OCI-LY3 (cell line): ENCODE measurements around the gene BCKDHB.

Experiments
- H2AFZ ChIP-seq: fragments of 200-600, 300-600 bp; shearing (Covaris generic); 2 replicates; pipeline ENCODE4 v1.6.0; 2014; ENCODE audit warnings: antibody characterized with exemption, low read depth, low read length
- H3K27ac ChIP-seq: fragments of 200-600, 300-600 bp; sonication (generic); 2 replicates; pipeline ENCODE4 v1.5.1; 2014; ENCODE audit warnings: mild to moderate bottlenecking, low read length, moderate library complexity, mixed read lengths
- H3K27me3 ChIP-seq: fragments of 200-600, 300-600 bp; sonication (generic); 2 replicates; pipeline ENCODE4 v1.6.1; 2014; ENCODE audit warnings: low read depth, low read length, mixed read lengths
- H3K36me3 ChIP-seq: fragments of 200-600, 300-600 bp; sonication (generic); replicated peaks from 2 replicates; pipeline ENCODE3; 2014; ENCODE audit warnings: low read depth, low read length, mixed read lengths
- H3K4me1 ChIP-seq: fragments of 300-600, 200-600 bp; sonication (generic); 2 replicates; pipeline ENCODE4 v1.6.1; 2014; ENCODE audit warnings: low read length, mixed read lengths
- H3K4me2 ChIP-seq: fragments of 200-600, 300-600 bp; sonication (generic); 2 replicates; pipeline ENCODE4 v1.6.1; 2014; ENCODE audit warnings: low read length, mixed read lengths
- H3K4me3 ChIP-seq: fragments of 300-600, 200-600 bp; sonication (generic); 2 replicates; pipeline ENCODE4 v1.5.1; 2014; ENCODE audit warnings: antibody characterized with exemption, mild to moderate bottlenecking, low read length, moderate library complexity
- H3K79me2 ChIP-seq: fragments of 300-600, 200-600 bp; shearing (Covaris generic); 2 replicates; pipeline ENCODE4 v1.6.1; 2014; ENCODE audit warnings: mild to moderate bottlenecking, low read length, mixed read lengths
- H3K9ac ChIP-seq: fragments of 300-600, 200-600 bp; shearing (Covaris generic); 2 replicates; pipeline ENCODE4 v1.6.0; 2014; ENCODE audit warnings: mild to moderate bottlenecking, low read length, moderate library complexity
- H3K9me3 ChIP-seq: fragments of 200-600, 300-600 bp; shearing (Covaris generic); 2 replicates; pipeline ENCODE4 v1.6.1; 2014; ENCODE audit warnings: low read length, mixed read lengths; ENCODE audit not compliant: insufficient read depth
- H4K20me1 ChIP-seq: fragments of 200-600, 300-600 bp; sonication (generic); 2 replicates; pipeline ENCODE4 v1.6.1; 2016; ENCODE audit warnings: low read length, mixed read lengths; ENCODE audit not compliant: insufficient read depth
- EZH2phosphoT487 ChIP-seq: fragments of 200-600 bp; shearing (Covaris generic); IDR thresholded peaks from 2 replicates; pipeline ENCODE4 v1.6.1; 2018; ENCODE audit warnings: antibody characterized with exemption, mixed run types, low read depth
- TF ChIP-seq, protein P1 (sequence below): fragments of 200-600, 300-600 bp; sonication (generic); IDR thresholded peaks from 2 replicates; pipeline ENCODE4 v1.5.1; 2014; ENCODE audit warnings: antibody characterized with exemption, low read length, low read depth

Gene BCKDHB

DNA sequence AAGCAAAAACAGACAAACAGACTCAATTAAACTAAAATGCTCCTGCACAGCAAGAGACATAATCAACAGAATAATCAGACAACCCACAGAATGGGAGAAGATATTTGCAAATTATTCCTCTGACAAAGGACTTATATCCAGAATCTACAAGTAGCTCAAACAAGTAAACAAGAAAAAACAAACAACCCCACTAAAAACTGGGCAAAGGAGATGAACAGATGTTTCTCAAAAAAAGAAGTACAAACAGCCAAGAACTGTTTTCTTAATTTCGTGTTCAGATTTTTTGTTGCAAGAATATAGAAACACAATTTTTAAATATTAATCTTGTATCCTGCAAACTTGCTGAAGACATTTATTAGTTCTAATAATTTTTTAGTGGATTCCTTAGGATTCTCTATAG is 274.1 kb downstream of the BCKDHB start:
- no peaks in the 10 kb centered on the region for H3K27me3 ChIP-seq
- no peaks in the 10 kb centered on the region for H3K79me2 ChIP-seq
- no peaks in the 10 kb centered on the region for H4K20me1 ChIP-seq
- H3K27ac ChIP-seq = no peak overlapping the region
- H3K4me2 ChIP-seq = no peak overlapping the region
- H3K4me3 ChIP-seq = no peak overlapping the region
- H3K36me3 ChIP-seq = no peaks in the 10 kb centered on the region
- TF ChIP-seq EZH2phosphoT487 = no peak
- TF ChIP-seq, protein P1, sequence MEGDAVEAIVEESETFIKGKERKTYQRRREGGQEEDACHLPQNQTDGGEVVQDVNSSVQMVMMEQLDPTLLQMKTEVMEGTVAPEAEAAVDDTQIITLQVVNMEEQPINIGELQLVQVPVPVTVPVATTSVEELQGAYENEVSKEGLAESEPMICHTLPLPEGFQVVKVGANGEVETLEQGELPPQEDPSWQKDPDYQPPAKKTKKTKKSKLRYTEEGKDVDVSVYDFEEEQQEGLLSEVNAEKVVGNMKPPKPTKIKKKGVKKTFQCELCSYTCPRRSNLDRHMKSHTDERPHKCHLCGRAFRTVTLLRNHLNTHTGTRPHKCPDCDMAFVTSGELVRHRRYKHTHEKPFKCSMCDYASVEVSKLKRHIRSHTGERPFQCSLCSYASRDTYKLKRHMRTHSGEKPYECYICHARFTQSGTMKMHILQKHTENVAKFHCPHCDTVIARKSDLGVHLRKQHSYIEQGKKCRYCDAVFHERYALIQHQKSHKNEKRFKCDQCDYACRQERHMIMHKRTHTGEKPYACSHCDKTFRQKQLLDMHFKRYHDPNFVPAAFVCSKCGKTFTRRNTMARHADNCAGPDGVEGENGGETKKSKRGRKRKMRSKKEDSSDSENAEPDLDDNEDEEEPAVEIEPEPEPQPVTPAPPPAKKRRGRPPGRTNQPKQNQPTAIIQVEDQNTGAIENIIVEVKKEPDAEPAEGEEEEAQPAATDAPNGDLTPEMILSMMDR = no peak
- H3K4me1 ChIP-seq = no peaks in the 10 kb centered on the region
- H3K9me3 ChIP-seq = no peaks in the 10 kb centered on the region
- no peak overlapping the region for H2AFZ ChIP-seq
- no peak overlapping the region for H3K9ac ChIP-seq

DNA sequence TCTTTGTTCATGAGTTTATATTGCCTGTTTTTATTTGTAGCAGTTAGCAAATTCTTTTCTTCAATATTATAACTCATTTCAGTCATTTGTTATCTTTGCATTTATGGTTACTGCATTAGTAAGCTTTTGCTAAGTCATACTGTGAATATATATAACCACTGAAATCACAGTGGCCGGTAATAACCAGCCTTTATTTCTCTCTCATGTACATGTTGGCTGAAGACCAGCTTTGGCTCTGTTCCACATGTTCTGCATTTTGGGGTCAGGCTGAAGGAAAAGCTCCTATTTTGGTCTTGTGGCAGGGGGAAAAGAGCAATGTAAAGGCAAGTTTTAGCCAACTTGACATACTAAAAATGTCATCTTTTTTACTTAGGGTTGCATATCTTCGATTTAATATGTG is 276.3 kb downstream of the BCKDHB start:
- no peaks in the 10 kb centered on the region for H3K79me2 ChIP-seq
- H2AFZ ChIP-seq = no peak overlapping the region
- TF ChIP-seq EZH2phosphoT487 = no peak
- no peaks in the 10 kb centered on the region for H3K27me3 ChIP-seq
- no peak overlapping the region for H3K9ac ChIP-seq
- no peak overlapping the region for H3K4me2 ChIP-seq
- H4K20me1 ChIP-seq = no peaks in the 10 kb centered on the region
- no peak overlapping the region for H3K4me3 ChIP-seq
- no peaks in the 10 kb centered on the region for H3K4me1 ChIP-seq
- H3K9me3 ChIP-seq = no peaks in the 10 kb centered on the region
- no peaks in the 10 kb centered on the region for H3K36me3 ChIP-seq
- no peak overlapping the region for H3K27ac ChIP-seq

DNA sequence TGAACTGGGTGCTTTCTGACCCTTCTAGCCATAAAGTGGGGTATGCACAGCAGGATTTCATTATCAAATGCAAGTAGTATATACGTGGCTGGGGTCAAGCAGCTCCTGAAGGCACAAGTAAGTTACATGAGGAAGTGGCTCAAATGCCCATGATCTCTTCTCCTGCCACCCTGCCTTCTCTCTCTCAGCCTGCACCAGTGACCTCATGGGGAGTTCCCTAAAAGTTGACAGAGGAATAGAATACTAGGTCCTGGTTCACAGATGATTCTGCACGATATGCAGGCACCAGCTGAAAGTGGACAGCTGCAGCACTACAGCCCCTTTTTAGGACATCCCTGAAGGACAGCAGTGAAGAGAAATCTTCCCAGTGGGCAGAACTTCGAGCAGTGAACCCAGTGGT is 282.0 kb downstream of the BCKDHB start:
- Histone ChIP-seq H3K27ac (no peak overlapping the region), H3K4me3 (no peak overlapping the region), H3K4me1 (peaks cover 4% of the 10 kb centered on the region; the same call in 1 of the 2 replicates), H3K9me3 (no peaks in the 10 kb centered on the region), H2AFZ (no peak overlapping the region), H3K79me2 (no peaks in the 10 kb centered on the region), H3K4me2 (no peak overlapping the region), H3K36me3 (no peaks in the 10 kb centered on the region), H3K9ac (no peak overlapping the region), H4K20me1 (no peaks in the 10 kb centered on the region), H3K27me3 (no peaks in the 10 kb centered on the region)
- no peak for TF ChIP-seq EZH2phosphoT487
- TF ChIP-seq, protein P1 = no peak
